ENCODE measurements around the gene ZNF106. TPM values are rescaled to one million over a fixed set of nuclear protein-coding genes. Genes with fewer than 3 reads are reported as not detected.

Gene ZNF106
- total RNA-seq, 1 experiment from 2014 or later = 58.2 TPM

- H3K4me1 Mint-ChIP-seq = no peaks in the 10 kb centered on the region
- H3K27me3 Mint-ChIP-seq (ENCODE audit: low read depth) = no peaks in the 10 kb centered on the region
- no peak overlapping the region for H3K4me3 Mint-ChIP-seq
- no peak for ATAC-seq
- peaks cover 28% of the 10 kb centered on the region for H3K36me3 Mint-ChIP-seq
- TF ChIP-seq USF2 (CRISPR knock-in tag; IDR thresholded peaks at IDR 0.05) (no peak), FOXK1 (CRISPR knock-in tag; IDR thresholded peaks at IDR 0.05) (no peak), FOXP4 (CRISPR knock-in tag; IDR thresholded peaks at IDR 0.05) (no peak), ZNF396 (CRISPR knock-in tag; IDR thresholded peaks at IDR 0.05; ENCODE audit: borderline replicate concordance) (no peak), OVOL2 (CRISPR knock-in tag; IDR thresholded peaks at IDR 0.05; ENCODE audit: borderline replicate concordance) (no peak), IRF1 (CRISPR knock-in tag; IDR thresholded peaks at IDR 0.05) (no peak), CREB1 (CRISPR knock-in tag; IDR thresholded peaks at IDR 0.05) (no peak), MLX (CRISPR knock-in tag; IDR thresholded peaks at IDR 0.05) (no peak), NR1H2 (CRISPR knock-in tag; IDR thresholded peaks at IDR 0.05) (no peak), SOX15 (CRISPR knock-in tag; IDR thresholded peaks at IDR 0.05) (no peak)
- CTCF ChIA-PET = no interaction called here
- DNase-seq (ENCODE audit: low spot score) = no peak
- H3K9me3 Mint-ChIP-seq = no peaks in the 10 kb centered on the region
- POLR2A ChIA-PET = no interaction called here
- H3K27ac Mint-ChIP-seq = no peak overlapping the region
These were observed 77.0 kb downstream of the ZNF106 start for GRCh38 chr15:42413920-42414319.

- Mint-ChIP-seq H3K36me3 (peaks cover 18% of the 10 kb centered on the region; the same call in 1 of the 2 replicates), H3K27ac (no peak overlapping the region), H3K4me1 (no peaks in the 10 kb centered on the region), H3K9me3 (no peaks in the 10 kb centered on the region), H3K4me3 (no peak overlapping the region), H3K27me3 (ENCODE audit: low read depth) (no peaks in the 10 kb centered on the region)
- ATAC-seq (no peak), DNase-seq (ENCODE audit: low spot score) (no peak)
- POLR2A ChIA-PET = no interaction called here
- CTCF ChIA-PET = interaction anchor here (1.4 kb wide), 1 partner anchor 26 kb away, joined by 3 read pairs; no protein-coding TSS in a partner anchor
- TF ChIP-seq MAX (CRISPR knock-in tag; IDR thresholded peaks at IDR 0.05) (no peak), ZNF671 (CRISPR knock-in tag; IDR thresholded peaks at IDR 0.05) (no peak), NFE2L1 (CRISPR knock-in tag; IDR thresholded peaks at IDR 0.05) (no peak), CDX4 (CRISPR knock-in tag; IDR thresholded peaks at IDR 0.05; ENCODE audit: borderline replicate concordance) (no peak), TP53 (CRISPR knock-in tag; IDR thresholded peaks at IDR 0.05) (no peak), ZNF425 (CRISPR knock-in tag; conservative IDR thresholded peaks at IDR 0.05) (no peak), ZNF532 (CRISPR knock-in tag; IDR thresholded peaks at IDR 0.05; ENCODE audit: borderline replicate concordance) (no peak), ZNF416 (CRISPR knock-in tag; IDR thresholded peaks at IDR 0.05) (no peak), AR (CRISPR knock-in tag; IDR thresholded peaks at IDR 0.05) (no peak), ETV6 (CRISPR knock-in tag; IDR thresholded peaks at IDR 0.05) (no peak), TCF7 (CRISPR knock-in tag; IDR thresholded peaks at IDR 0.05; ENCODE audit: low read depth) (no peak)
These were observed 79.1 kb downstream of the ZNF106 start for GRCh38 chr15:42411884-42412283.
